SK-N-SH treated with all-trans-retinoic acid at 6 μM for 48 hours (cell line): ENCODE data around the gene TNIP1.

ENCODE experiments used
- ATAC-seq: fragments of 200-7000 bp; cut with Tn5 transposase; 3 replicates; pipeline ENCODE4 v1.9.1; 2020; ENCODE audit warnings: mild to moderate bottlenecking, moderate library complexity
- BACH2 ChIP-seq: fragments of 250-450 bp; sonication (Bioruptor Pico); IDR thresholded peaks from 2 replicates; pipeline ENCODE4 v1.9.0; 2021; ENCODE audit warnings: mild to moderate bottlenecking, borderline replicate concordance
- CREB5 ChIP-seq: fragments of 250-450 bp; sonication (Bioruptor Pico); IDR thresholded peaks from 2 replicates; pipeline ENCODE4 v1.5.1; 2020; ENCODE audit warnings: low read depth, mild to moderate bottlenecking, moderate library complexity
- CSDC2 ChIP-seq: fragments of 250-450 bp; sonication (Bioruptor Pico); IDR thresholded peaks from 2 replicates; pipeline ENCODE4 v1.5.0; 2020; ENCODE audit warnings: mild to moderate bottlenecking, moderate library complexity
- OSR1 ChIP-seq: fragments of 250-450 bp; sonication (Bioruptor Pico); IDR thresholded peaks from 2 replicates; pipeline ENCODE4 v1.8.0; 2022; ENCODE audit warnings: moderate library complexity, mild to moderate bottlenecking, inconsistent platforms
- PATZ1 ChIP-seq: fragments of 250-450 bp; sonication (Bioruptor Pico); IDR thresholded peaks from 2 replicates; pipeline ENCODE4 v1.8.0; 2020; ENCODE audit warnings: mild to moderate bottlenecking, moderate library complexity, borderline replicate concordance
- PPARA ChIP-seq: fragments of 250-450 bp; sonication (Bioruptor Pico); IDR thresholded peaks from 2 replicates; pipeline ENCODE4 v1.5.0; 2020; ENCODE audit warnings: mild to moderate bottlenecking, borderline replicate concordance
- SNAI2 ChIP-seq: fragments of 250-450 bp; sonication (Bioruptor Pico); IDR thresholded peaks from 2 replicates; pipeline ENCODE4 v1.5.0; 2020; ENCODE audit warnings: mild to moderate bottlenecking, moderate library complexity
- TCF4 ChIP-seq: fragments of 250-450 bp; sonication (Bioruptor Pico); IDR thresholded peaks from 2 replicates; pipeline ENCODE4 v1.8.0; 2021; ENCODE audit warnings: mild to moderate bottlenecking, moderate library complexity, borderline replicate concordance
- TOX ChIP-seq: fragments of 250-450 bp; sonication (Bioruptor Pico); IDR thresholded peaks from 2 replicates; pipeline ENCODE4 v1.8.0; 2021; ENCODE audit warnings: mild to moderate bottlenecking, moderate library complexity, borderline replicate concordance
- ZC3H10 ChIP-seq: fragments of 250-450 bp; sonication (Bioruptor Pico); IDR thresholded peaks from 2 replicates; pipeline ENCODE4 v1.5.1; 2021; ENCODE audit warnings: mild to moderate bottlenecking, moderate library complexity
- ZFP30 ChIP-seq: fragments of 450-650 bp; formaldehyde crosslinking; IDR thresholded peaks from 2 replicates; pipeline ENCODE4 v1.5.0; 2022; ENCODE audit warnings: mild to moderate bottlenecking, moderate library complexity
- ZNF565 ChIP-seq: fragments of 450-650 bp; formaldehyde crosslinking; conservative IDR thresholded peaks from 2 replicates; pipeline ENCODE4 v1.5.0; 2020; ENCODE audit warnings: low read depth, mild to moderate bottlenecking, moderate library complexity
- ZNF70 ChIP-seq: fragments of 450-650 bp; formaldehyde crosslinking; IDR thresholded peaks from 2 replicates; pipeline ENCODE4 v1.5.0; 2020; ENCODE audit warnings: mild to moderate bottlenecking, moderate library complexity
- ZNF8 ChIP-seq: fragments of 450-650 bp; formaldehyde crosslinking; IDR thresholded peaks from 2 replicates; pipeline ENCODE4 v1.5.0; 2020; ENCODE audit warnings: mild to moderate bottlenecking, moderate library complexity
- TF ChIP-seq, protein P1 (sequence below): fragments of 250-450 bp; sonication (Bioruptor Pico); IDR thresholded peaks from 2 replicates; pipeline ENCODE4 v1.8.0; 2021; ENCODE audit warnings: low read depth, mild to moderate bottlenecking, moderate library complexity, borderline replicate concordance
- TF ChIP-seq, protein P2 (sequence below): fragments of 250-450 bp; sonication (Bioruptor Pico); IDR thresholded peaks from 2 replicates; pipeline ENCODE4 v1.5.0; 2020; ENCODE audit warnings: mild to moderate bottlenecking, moderate library complexity

Gene TNIP1

DNA sequence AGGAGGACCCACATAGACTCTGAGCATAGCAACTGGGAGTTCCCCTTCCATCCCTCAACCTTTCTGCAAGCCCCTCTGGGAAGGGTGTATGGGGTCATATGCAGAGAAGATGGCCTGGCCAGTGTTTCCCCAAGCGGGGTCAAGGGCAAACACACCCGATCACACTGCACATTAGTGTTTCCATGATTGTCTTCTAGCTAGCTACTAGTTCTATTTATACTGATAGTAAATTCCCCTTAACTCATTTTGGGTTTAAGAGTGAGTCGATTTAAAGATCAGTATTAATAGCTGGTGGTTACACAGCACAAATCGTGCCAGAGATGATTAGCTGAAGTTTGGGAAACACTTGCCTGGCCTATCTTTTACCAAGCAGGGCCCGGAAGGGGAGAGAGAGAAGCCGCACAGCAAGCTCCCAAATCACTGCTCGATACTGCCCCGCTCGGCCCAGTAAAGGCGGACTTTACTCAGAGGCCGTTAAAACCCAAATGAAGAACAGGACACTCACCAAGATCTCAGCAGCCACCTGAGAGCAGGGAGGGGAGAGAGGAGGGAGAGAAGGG, 29.4 kb upstream of the TNIP1 start:
- ATAC-seq = no peak
- no peak for TF ChIP-seq TOX
- no peak for TF ChIP-seq OSR1
- no peak for TF ChIP-seq ZFP30
- TF ChIP-seq, protein P1, sequence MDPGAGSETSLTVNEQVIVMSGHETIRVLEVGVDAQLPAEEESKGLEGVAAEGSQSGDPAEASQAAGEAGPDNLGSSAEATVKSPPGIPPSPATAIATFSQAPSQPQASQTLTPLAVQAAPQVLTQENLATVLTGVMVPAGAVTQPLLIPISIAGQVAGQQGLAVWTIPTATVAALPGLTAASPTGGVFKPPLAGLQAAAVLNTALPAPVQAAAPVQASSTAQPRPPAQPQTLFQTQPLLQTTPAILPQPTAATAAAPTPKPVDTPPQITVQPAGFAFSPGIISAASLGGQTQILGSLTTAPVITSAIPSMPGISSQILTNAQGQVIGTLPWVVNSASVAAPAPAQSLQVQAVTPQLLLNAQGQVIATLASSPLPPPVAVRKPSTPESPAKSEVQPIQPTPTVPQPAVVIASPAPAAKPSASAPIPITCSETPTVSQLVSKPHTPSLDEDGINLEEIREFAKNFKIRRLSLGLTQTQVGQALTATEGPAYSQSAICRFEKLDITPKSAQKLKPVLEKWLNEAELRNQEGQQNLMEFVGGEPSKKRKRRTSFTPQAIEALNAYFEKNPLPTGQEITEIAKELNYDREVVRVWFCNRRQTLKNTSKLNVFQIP (CRISPR knock-in tag) = no peak
- no peak for TF ChIP-seq ZNF70
- TF ChIP-seq ZC3H10 = no peak
- no peak for TF ChIP-seq BACH2 (CRISPR knock-in tag)
- TF ChIP-seq, protein P2, sequence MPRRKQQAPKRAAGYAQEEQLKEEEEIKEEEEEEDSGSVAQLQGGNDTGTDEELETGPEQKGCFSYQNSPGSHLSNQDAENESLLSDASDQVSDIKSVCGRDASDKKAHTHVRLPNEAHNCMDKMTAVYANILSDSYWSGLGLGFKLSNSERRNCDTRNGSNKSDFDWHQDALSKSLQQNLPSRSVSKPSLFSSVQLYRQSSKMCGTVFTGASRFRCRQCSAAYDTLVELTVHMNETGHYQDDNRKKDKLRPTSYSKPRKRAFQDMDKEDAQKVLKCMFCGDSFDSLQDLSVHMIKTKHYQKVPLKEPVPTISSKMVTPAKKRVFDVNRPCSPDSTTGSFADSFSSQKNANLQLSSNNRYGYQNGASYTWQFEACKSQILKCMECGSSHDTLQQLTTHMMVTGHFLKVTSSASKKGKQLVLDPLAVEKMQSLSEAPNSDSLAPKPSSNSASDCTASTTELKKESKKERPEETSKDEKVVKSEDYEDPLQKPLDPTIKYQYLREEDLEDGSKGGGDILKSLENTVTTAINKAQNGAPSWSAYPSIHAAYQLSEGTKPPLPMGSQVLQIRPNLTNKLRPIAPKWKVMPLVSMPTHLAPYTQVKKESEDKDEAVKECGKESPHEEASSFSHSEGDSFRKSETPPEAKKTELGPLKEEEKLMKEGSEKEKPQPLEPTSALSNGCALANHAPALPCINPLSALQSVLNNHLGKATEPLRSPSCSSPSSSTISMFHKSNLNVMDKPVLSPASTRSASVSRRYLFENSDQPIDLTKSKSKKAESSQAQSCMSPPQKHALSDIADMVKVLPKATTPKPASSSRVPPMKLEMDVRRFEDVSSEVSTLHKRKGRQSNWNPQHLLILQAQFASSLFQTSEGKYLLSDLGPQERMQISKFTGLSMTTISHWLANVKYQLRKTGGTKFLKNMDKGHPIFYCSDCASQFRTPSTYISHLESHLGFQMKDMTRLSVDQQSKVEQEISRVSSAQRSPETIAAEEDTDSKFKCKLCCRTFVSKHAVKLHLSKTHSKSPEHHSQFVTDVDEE = no peak
- TF ChIP-seq CREB5 (CRISPR knock-in tag) = no peak
- TF ChIP-seq, all 23 proteins: peak for 0

GRCh38 chr5:151108566-151108965, 27.7 kb upstream of the TNIP1 start:
- ATAC-seq = no peak
- no peak for TF ChIP-seq TOX
- TF ChIP-seq ZNF8 (CRISPR knock-in tag) = no peak

- TF ChIP-seq PPARA (no peak), TCF4 (CRISPR knock-in tag) (no peak), BACH2 (CRISPR knock-in tag) (no peak), ZNF70 (no peak), ZNF8 (CRISPR knock-in tag) (no peak), ZC3H10 (no peak), TOX (no peak), CSDC2 (CRISPR knock-in tag) (no peak), SNAI2 (CRISPR knock-in tag) (no peak), PATZ1 (CRISPR knock-in tag) (no peak), ZNF565 (CRISPR knock-in tag) (no peak), CREB5 (CRISPR knock-in tag) (no peak)
- TF ChIP-seq, protein P1 (CRISPR knock-in tag) = no peak
- no peak for ATAC-seq
Measured at GRCh38 chr5:151107738-151108520, 27.1 kb upstream of the TNIP1 start.
